ENCODE results near the gene SLC25A53.
"Not testable (repeated sequence)": the region's sequence is repeated elsewhere in the genome, so short reads cannot be mapped to it uniquely, and the experiment has no call there.

The SLC25A53 gene

GRCh38 chrX:104054956-104055355 is 101.9 kb downstream of the SLC25A53 start:
- DNase-seq, ATAC-seq: not testable (repeated sequence)
